Vagina (tissue), 2 donors: ENCODE data around the gene AK9.

Source experiments
- CTCF ChIP-seq, 3 experiments: fragments of 450-650 bp in 2 of 3; fragments of 200-600 bp in 1 of 3; sonication (generic) in 1 of 3; IDR thresholded peaks; one replicate each; pipeline ENCODE4 v1.5.1; 2017 to 2019; ENCODE audit warnings: antibody characterized with exemption in 3 of 3, mild to moderate bottlenecking in 2 of 3, moderate library complexity in 2 of 3
- POLR2A ChIP-seq, 2 donors: fragments of 450-650 bp; IDR thresholded peaks; one replicate each; pipeline ENCODE4 v1.6.1; 2017; ENCODE audit warnings: antibody characterized with exemption in 2 of 2, mild to moderate bottlenecking in 2 of 2, moderate library complexity in 2 of 2
- POLR2AphosphoS5 ChIP-seq, 2 donors: sonication (generic); formaldehyde crosslinking; IDR thresholded peaks; one replicate each; pipeline ENCODE4 v1.9.0; 2017; ENCODE audit warnings: antibody characterized with exemption in 2 of 2, mild to moderate bottlenecking in 2 of 2, low read depth in 1 of 2; ENCODE audit not compliant: insufficient read depth in 1 of 2

GRCh38 chr6:109623288-109623687 is 67.7 kb downstream of the AK9 start:
- TF ChIP-seq CTCF (IDR thresholded peaks at IDR 0.05) (no peak), POLR2A (IDR thresholded peaks at IDR 0.05) (no peak), POLR2AphosphoS5 (IDR thresholded peaks at IDR 0.05; ENCODE audit: insufficient read depth in 1 of 2, low read depth in 1 of 2) (no peak)
